Ovary (tissue), 9 donors: ENCODE data around the gene SESTD1. TPM values are rescaled to one million over a fixed set of nuclear protein-coding genes. Genes with fewer than 3 reads are reported as not detected.
A peak's percentile ranks its signal among the peaks of the same experiment; 100 is the strongest.

Experiments used
- DNase-seq, 5 donors: peaks; one replicate each; pipeline ENCODE4 v3.0.0-alpha.2; 2019 to 2020
- H3K27ac ChIP-seq, 2 donors: fragments of 200-600 bp; one replicate each; pipeline versions ENCODE4 v1.5.1 to v1.8.0; 2019 to 2022
- H3K27me3 ChIP-seq: fragments of 200-600 bp; one replicate; pipeline ENCODE4 v1.8.0; 2022
- H3K36me3 ChIP-seq: fragments of 200-600 bp; sonication (generic); one replicate; pipeline ENCODE4 v1.5.1; 2019
- H3K4me1 ChIP-seq: one replicate; pipeline ENCODE4 v1.8.1; 2013; ENCODE audit warnings: mild to moderate bottlenecking, moderate library complexity; ENCODE audit not compliant: insufficient read depth
- H3K4me3 ChIP-seq: fragments of 200-600 bp; sonication (generic); one replicate; pipeline ENCODE4 v1.5.1; 2017
- H3K9me3 ChIP-seq, 2 donors: fragments of 200-600 bp in 1 of 2; sonication (generic) in 1 of 2; one replicate each; pipeline versions ENCODE4 v1.5.1 to v1.8.1; 2013 to 2019; ENCODE audit warnings: mild to moderate bottlenecking in 1 of 2, moderate library complexity in 1 of 2
- CTCF ChIP-seq, 3 donors: fragments of 450-650 bp in 2 of 3; fragments of 200-600 bp in 1 of 3; IDR thresholded peaks; one replicate each; pipeline versions ENCODE4 v1.5.1 to v1.8.0; 2016 to 2022; ENCODE audit warnings: antibody characterized with exemption in 3 of 3, mild to moderate bottlenecking in 1 of 3
- EP300 ChIP-seq: sonication (generic); formaldehyde crosslinking; IDR thresholded peaks from one replicate; pipeline ENCODE4 v1.6.1; 2017; ENCODE audit warnings: antibody characterized with exemption
- POLR2A ChIP-seq: fragments of 450-650 bp; IDR thresholded peaks from one replicate; pipeline ENCODE4 v1.6.1; 2017; ENCODE audit warnings: antibody characterized with exemption, mild to moderate bottlenecking, moderate library complexity
- WGBS, 3 donors: extraction: QIAGEN DNeasy Blood & Tissue Kit in 1 of 3; methylation state at CpG; one replicate each; pipeline versions ENCODE4 v1.1.5 to v1.1.7; 2013 to 2017; 5-methylcytosine and 5-hydroxymethylcytosine counted together
- intact Hi-C, 4 donors: fragments of 100-400 bp; cut with DNase I; formaldehyde crosslinking; loops; one replicate each; pipeline versions ENCODE4 v1.11.0 to v1.15.1; 2022 to 2023
- polyA plus RNA-seq, 2 donors: library from polyadenylated mRNA; stranded (reverse); fragments of 200-250 nt in 1 of 2; fragments of 350-450 nt in 1 of 2; fragmentation: Illumina TruSeq in 1 of 2; extraction: RNeasy Lipid Tissue Mini Kit (QIAGEN cat#74804) in 1 of 2; gene quantifications; one replicate each; pipeline ENCODE4 v1.2.3, GENCODE V29; 2013 to 2014
- total RNA-seq, 7 donors: library from RNA; depleted of rRNA in 2 of 7; stranded (reverse); fragments of >200 nt in 2 of 7; fragmentation: NEBNext Ultra II Directional in 3 of 7; extraction: Animal tissue kit (Norgen Biotek cat#: 25700) in 3 of 7; gene quantifications; one replicate each; pipeline versions ENCODE4 v1.1.0 to v1.2.4, GENCODE V29; 2016 to 2023
- donor health status: DM: no; HTN: no; CAD: no; lungs with moderate emphysema.
- donor health status: DM: no; HTN: no; CAD: no.
- donor health status: Bipolar disorder and iron deficiency.
- donor health status: DM: yes; HTN: yes; CAD: no.
- donor health status: DM: no; HTN: no; CAD: no.
- donor health status: DM: yes; HTN: yes; CAD: no.

SESTD1 gene
- total and polyA plus RNA-seq, 9 donors, result 6.9 to 54.2 (median 39.3) TPM

GRCh38 chr2:179265082-179265510 is 464 bp upstream of the SESTD1 start:
- no peak for DNase-seq
- no peaks in the 10 kb centered on the region for H3K4me1 ChIP-seq
- no peaks in the 10 kb centered on the region for H3K36me3 ChIP-seq
- intact Hi-C loops, result no loop called here
- no peaks in the 10 kb centered on the region for H3K9me3 ChIP-seq
- H3K27me3 ChIP-seq, result no peaks in the 10 kb centered on the region
- peak overlapping the region; percentile 81 for H3K4me3 ChIP-seq
- TF ChIP-seq POLR2A (no peak), EP300 (no peak), CTCF (IDR thresholded peaks at IDR 0.05) (no peak)
- peak overlapping the region; percentile 78 to 79 for H3K27ac ChIP-seq
- whole genome bisulfite sequencing, 3 donors, result 50 to 54% (median 53%) methylated on average over 5 of the region's 5 CpGs

GRCh38 chr2:179263446-179264367 is 925 bp downstream of the SESTD1 start:
- peak overlapping the region; percentile 81 for H3K4me3 ChIP-seq
- intact Hi-C loops, result no loop called here
- TF ChIP-seq POLR2A, result no peak
- no peak for TF ChIP-seq CTCF (IDR thresholded peaks at IDR 0.05)
- TF ChIP-seq EP300, result no peak
- no peaks in the 10 kb centered on the region for H3K36me3 ChIP-seq
- WGBS, 3 donors, result 0 to 1% (median 0%) methylated on average over 51 to 59 of the region's 62 CpGs
- H3K27ac ChIP-seq, result peak overlapping the region; percentile 78 to 79
- peak; percentile 28 to 63 (median 49) for DNase-seq
- H3K27me3 ChIP-seq, result no peaks in the 10 kb centered on the region
- no peaks in the 10 kb centered on the region for H3K9me3 ChIP-seq
- H3K4me1 ChIP-seq, result no peaks in the 10 kb centered on the region

- WGBS, 3 donors, result 26 to 34% (median 27%) methylated on average over 4 of the region's 4 CpGs
- DNase-seq, result no peak
- TF ChIP-seq EP300 (no peak), POLR2A (no peak), CTCF (IDR thresholded peaks at IDR 0.05) (no peak)
- intact Hi-C loops, result no loop called here
- Histone ChIP-seq H3K4me1 (no peaks in the 10 kb centered on the region), H3K36me3 (no peaks in the 10 kb centered on the region), H3K27me3 (no peaks in the 10 kb centered on the region), H3K9me3 (no peaks in the 10 kb centered on the region), H3K4me3 (peak overlapping the region; percentile 81), H3K27ac (no peak overlapping the region)
Measured at GRCh38 chr2:179263015-179263414, 1.6 kb downstream of the SESTD1 start.

GRCh38 chr2:179262077-179262660 is 2.5 kb downstream of the SESTD1 start:
- H3K36me3 ChIP-seq, result no peaks in the 10 kb centered on the region
- no peaks in the 10 kb centered on the region for H3K4me1 ChIP-seq
- no peak overlapping the region for H3K4me3 ChIP-seq
- no peak for DNase-seq
- TF ChIP-seq POLR2A, result no peak
- no peak for TF ChIP-seq CTCF (IDR thresholded peaks at IDR 0.05)
- TF ChIP-seq EP300, result no peak
- intact Hi-C loops, result no loop called here
- H3K27ac ChIP-seq, result no peak overlapping the region
- H3K27me3 ChIP-seq, result no peaks in the 10 kb centered on the region
- H3K9me3 ChIP-seq, result no peaks in the 10 kb centered on the region
- 77 to 82% (median 81%) methylated on average over 3 of the region's 3 CpGs for WGBS, 3 donors
